Sigmoid colon (tissue), 4 donors: ENCODE results near the gene PDE9A.

Experiments used
- CTCF ChIP-seq, 4 experiments: fragments of 450-650 bp in 3 of 4; fragments of 200-600 bp in 1 of 4; IDR thresholded peaks; one replicate each; pipeline ENCODE4 v1.5.1; 2016 to 2019; ENCODE audit warnings: antibody characterized with exemption in 4 of 4, mild to moderate bottlenecking in 3 of 4, moderate library complexity in 2 of 4
- POLR2AphosphoS5 ChIP-seq, 4 donors: sonication (generic); formaldehyde crosslinking; IDR thresholded peaks; one replicate each; pipeline ENCODE4 v1.6.1; 2017; ENCODE audit warnings: antibody characterized with exemption in 4 of 4

- TF ChIP-seq CTCF (IDR thresholded peaks at IDR 0.05) (no peak), POLR2AphosphoS5 (IDR thresholded peaks at IDR 0.05) (no peak)
Observed at GRCh38 chr21:42645211-42646075, 8.0 kb upstream of the PDE9A start.
